C4-2B (cell line): ENCODE results near the gene GRK4.

Source experiments
- CTCF ChIP-seq: fragments of 450-650 bp; conservative IDR thresholded peaks from 2 replicates; pipeline ENCODE4 v1.5.1; 2017; ENCODE audit warnings: mild to moderate bottlenecking
- ZFX ChIP-seq: fragments of 450-650 bp; IDR thresholded peaks from 2 replicates; pipeline ENCODE4 v1.6.1; 2017

GRCh38 chr4:2943364-2944090, 19.8 kb upstream of the GRK4 start:
- TF ChIP-seq CTCF, result no peak
- no peak for TF ChIP-seq ZFX
